HFFc6 (cell line): ENCODE results near the gene SAMSN1. TPM values are rescaled to one million over a fixed set of nuclear protein-coding genes. Genes with fewer than 3 reads are reported as not detected.

ENCODE experiments used
- DNase-seq: peaks from one replicate; pipeline ENCODE4 v3.0.0-alpha.2; 2018
- H3K27ac Mint-ChIP-seq: 2 replicates; pipeline ENCODE4 v1.8.0; 2020; ENCODE audit warnings: mild to moderate bottlenecking, mixed read lengths
- H3K27me3 Mint-ChIP-seq: 2 replicates; pipeline ENCODE4 v1.8.0; 2021; ENCODE audit warnings: mild to moderate bottlenecking, moderate library complexity, mixed read lengths; ENCODE audit not compliant: insufficient read depth
- H3K36me3 Mint-ChIP-seq: 2 replicates; pipeline ENCODE4 v1.8.0; 2021; ENCODE audit warnings: low read depth, mixed read lengths
- H3K4me1 Mint-ChIP-seq: 2 replicates; pipeline ENCODE4 v1.8.0; 2020; ENCODE audit warnings: low read depth, mixed read lengths
- H3K4me3 Mint-ChIP-seq: 2 replicates; pipeline ENCODE4 v1.8.0; 2020; ENCODE audit warnings: mild to moderate bottlenecking, moderate library complexity, mixed read lengths
- H3K9me3 Mint-ChIP-seq: 2 replicates; pipeline ENCODE4 v1.8.0; 2020; ENCODE audit warnings: mild to moderate bottlenecking, mixed read lengths
- total RNA-seq, 6 experiments: library from RNA; stranded (reverse); fragmentation: NEBNext Ultra II Directional; extraction: Animal tissue kit (Norgen Biotek cat#: 25700); gene quantifications; 2 replicates in 1 of 6; 3 replicates in 5 of 6; pipeline ENCODE4 v1.2.3, GENCODE V29; 2021
- TF ChIP-seq, protein P1 (sequence below): fragments of 200-600 bp; sonication (generic); IDR thresholded peaks from 2 replicates; pipeline ENCODE4 v1.5.0; 2021; ENCODE audit warnings: antibody characterized with exemption, mild to moderate bottlenecking

The SAMSN1 gene
- total RNA-seq, 6 experiments from 2014 or later = not detected

DNA sequence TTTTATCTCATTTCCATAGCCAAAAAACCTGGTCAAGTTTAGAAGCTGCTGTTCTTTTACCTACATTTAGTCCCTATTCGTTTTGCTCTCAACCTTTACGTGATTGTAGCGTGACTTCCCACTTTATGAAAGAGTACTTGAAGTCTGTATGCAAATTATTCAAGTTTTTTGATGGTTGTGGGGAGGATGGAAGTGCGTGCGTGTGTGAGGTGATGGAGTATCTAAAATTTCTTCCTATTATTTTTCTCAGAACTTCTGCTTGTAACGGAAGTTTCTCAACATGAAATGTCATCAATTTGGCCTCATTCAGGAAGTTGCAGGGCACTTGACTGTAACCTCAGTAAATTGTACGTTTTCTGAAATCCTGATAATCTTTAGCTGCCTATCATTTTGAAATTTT lies 64.0 kb downstream of the SAMSN1 start:
- Mint-ChIP-seq H3K27me3 (no peaks in the 10 kb centered on the region), H3K4me1 (no peaks in the 10 kb centered on the region), H3K27ac (no peak overlapping the region), H3K9me3 (peaks cover 28% of the 10 kb centered on the region), H3K4me3 (no peak overlapping the region), H3K36me3 (no peaks in the 10 kb centered on the region)
- TF ChIP-seq, protein P1, sequence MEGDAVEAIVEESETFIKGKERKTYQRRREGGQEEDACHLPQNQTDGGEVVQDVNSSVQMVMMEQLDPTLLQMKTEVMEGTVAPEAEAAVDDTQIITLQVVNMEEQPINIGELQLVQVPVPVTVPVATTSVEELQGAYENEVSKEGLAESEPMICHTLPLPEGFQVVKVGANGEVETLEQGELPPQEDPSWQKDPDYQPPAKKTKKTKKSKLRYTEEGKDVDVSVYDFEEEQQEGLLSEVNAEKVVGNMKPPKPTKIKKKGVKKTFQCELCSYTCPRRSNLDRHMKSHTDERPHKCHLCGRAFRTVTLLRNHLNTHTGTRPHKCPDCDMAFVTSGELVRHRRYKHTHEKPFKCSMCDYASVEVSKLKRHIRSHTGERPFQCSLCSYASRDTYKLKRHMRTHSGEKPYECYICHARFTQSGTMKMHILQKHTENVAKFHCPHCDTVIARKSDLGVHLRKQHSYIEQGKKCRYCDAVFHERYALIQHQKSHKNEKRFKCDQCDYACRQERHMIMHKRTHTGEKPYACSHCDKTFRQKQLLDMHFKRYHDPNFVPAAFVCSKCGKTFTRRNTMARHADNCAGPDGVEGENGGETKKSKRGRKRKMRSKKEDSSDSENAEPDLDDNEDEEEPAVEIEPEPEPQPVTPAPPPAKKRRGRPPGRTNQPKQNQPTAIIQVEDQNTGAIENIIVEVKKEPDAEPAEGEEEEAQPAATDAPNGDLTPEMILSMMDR = no peak
- no peak for DNase-seq

GRCh38 chr21:14480411-14481031 lies 65.6 kb downstream of the SAMSN1 start:
- no peak for DNase-seq
- no peaks in the 10 kb centered on the region for H3K27me3 Mint-ChIP-seq

DNA sequence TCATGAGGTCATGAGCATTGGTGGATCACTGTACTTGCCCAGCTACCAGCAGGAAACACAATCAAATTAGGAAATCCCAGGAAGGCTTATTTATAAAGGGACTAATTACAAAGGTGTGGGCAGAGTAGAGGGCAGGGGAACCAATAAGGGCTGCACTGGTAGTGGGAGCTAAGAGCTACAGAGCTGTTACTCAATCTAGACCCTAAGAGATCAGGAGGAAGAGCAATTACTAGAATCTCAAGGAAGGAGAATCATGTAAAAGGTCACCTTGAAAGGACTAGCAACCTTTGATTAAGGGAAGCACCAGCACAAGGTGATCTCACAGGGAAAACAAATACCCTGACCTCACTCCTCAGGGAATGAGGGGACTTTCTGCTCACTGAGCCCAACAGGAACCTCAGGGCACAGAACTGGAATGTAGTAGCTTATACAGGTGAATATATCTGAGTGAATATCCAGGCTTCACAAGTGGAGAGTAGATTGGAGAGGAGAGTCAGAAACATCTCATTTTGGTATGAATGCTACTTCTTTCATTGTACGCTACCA lies 66.8 kb downstream of the SAMSN1 start:
- H3K27me3 Mint-ChIP-seq = no peaks in the 10 kb centered on the region
- peaks cover 22% of the 10 kb centered on the region for H3K9me3 Mint-ChIP-seq
- no peak overlapping the region for H3K27ac Mint-ChIP-seq
- TF ChIP-seq, protein P1 = no peak
- H3K4me1 Mint-ChIP-seq = no peaks in the 10 kb centered on the region
- DNase-seq = no peak
- no peaks in the 10 kb centered on the region for H3K36me3 Mint-ChIP-seq
- no peak overlapping the region for H3K4me3 Mint-ChIP-seq

More at GRCh38 chr21:14480411-14481031, 65.6 kb downstream of the SAMSN1 start:
- TF ChIP-seq, protein P1 = no peak
- peaks cover 28% of the 10 kb centered on the region for H3K9me3 Mint-ChIP-seq
- no peaks in the 10 kb centered on the region for H3K4me1 Mint-ChIP-seq
- H3K27ac Mint-ChIP-seq = no peak overlapping the region
- H3K4me3 Mint-ChIP-seq = no peak overlapping the region
- H3K36me3 Mint-ChIP-seq = no peaks in the 10 kb centered on the region

GRCh38 chr21:14477841-14478240 lies 68.3 kb downstream of the SAMSN1 start:
- no peak overlapping the region for H3K27ac Mint-ChIP-seq
- DNase-seq = no peak
- H3K9me3 Mint-ChIP-seq = peaks cover 10% of the 10 kb centered on the region
- no peaks in the 10 kb centered on the region for H3K27me3 Mint-ChIP-seq
- TF ChIP-seq, protein P1 = no peak
- no peaks in the 10 kb centered on the region for H3K36me3 Mint-ChIP-seq
- H3K4me3 Mint-ChIP-seq = no peak overlapping the region
- H3K4me1 Mint-ChIP-seq = no peaks in the 10 kb centered on the region

GRCh38 chr21:14477133-14477532 lies 69.0 kb downstream of the SAMSN1 start:
- no peaks in the 10 kb centered on the region for H3K36me3 Mint-ChIP-seq
- DNase-seq = no peak
- no peak overlapping the region for H3K4me3 Mint-ChIP-seq
- H3K9me3 Mint-ChIP-seq = peaks cover 9% of the 10 kb centered on the region
- no peak overlapping the region for H3K27ac Mint-ChIP-seq
- TF ChIP-seq, protein P1 = no peak
- H3K27me3 Mint-ChIP-seq = no peaks in the 10 kb centered on the region
- H3K4me1 Mint-ChIP-seq = no peaks in the 10 kb centered on the region
